Measurements from ENCODE around the gene CCNK.

The CCNK gene

DNA sequence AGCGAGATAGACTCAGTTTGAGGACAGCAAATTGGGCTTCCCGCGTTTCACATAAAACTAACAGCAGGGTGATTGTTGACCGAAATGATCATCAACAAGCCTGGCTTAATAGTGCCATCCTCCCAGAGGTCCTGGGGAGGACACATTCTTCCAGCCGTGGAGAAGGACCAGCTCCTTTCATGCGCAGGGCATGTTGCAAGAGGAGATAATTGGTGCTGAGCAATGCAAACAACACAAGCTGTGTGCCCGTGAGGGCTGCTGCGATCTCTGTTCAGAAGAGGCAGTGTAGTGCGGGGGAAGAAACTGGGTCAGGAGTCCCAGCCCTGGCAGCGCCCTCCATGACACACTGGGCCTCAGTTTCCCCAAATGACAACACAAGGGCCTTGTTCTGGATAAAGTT, 68.5 kb downstream of the CCNK start:
- no peak for ATAC-seq (replicated peaks; ENCODE audit: extremely low read depth, poor library complexity, severe bottlenecking)
- no peaks in the 10 kb centered on the region for H3K27me3 Mint-ChIP-seq
- no peak overlapping the region for H3K27ac Mint-ChIP-seq (ENCODE audit: low read depth)

DNA sequence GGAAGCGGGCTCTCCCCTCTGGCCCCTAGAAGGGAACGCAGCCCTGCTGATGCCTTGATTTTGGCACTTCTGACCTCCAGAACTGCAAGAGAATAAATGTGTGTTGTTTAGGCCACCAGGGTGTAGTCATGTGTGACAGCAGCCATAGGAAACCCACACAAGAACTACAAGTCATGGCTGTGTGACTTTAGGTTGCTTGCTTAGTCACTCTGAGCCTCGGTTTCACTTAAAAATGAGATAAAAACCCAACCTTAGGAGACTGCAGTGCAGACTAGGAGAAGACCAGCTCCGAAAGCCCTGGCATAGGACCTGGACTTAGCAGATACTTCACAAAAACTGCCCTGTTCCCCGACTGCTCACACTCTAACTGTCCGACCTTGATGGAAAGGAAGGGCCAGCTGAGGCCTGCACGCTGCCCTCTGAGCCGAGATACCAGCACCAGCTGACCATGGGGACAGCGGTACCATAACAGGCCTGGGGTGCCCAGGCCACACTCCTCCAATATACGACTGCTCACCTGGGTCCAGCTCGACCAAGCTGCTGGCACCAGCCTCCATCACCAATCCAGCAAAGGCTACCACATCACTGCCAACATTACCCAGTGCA, 69.3 kb downstream of the CCNK start:
- peaks cover 17% of the 10 kb centered on the region for H3K4me1 Mint-ChIP-seq
- no peak overlapping the region for H3K27ac Mint-ChIP-seq (ENCODE audit: low read depth)
- no peaks in the 10 kb centered on the region for H3K9me3 Mint-ChIP-seq
- DNase-seq (ENCODE audit: low spot score in 2 of 2) (no peak), ATAC-seq (replicated peaks; ENCODE audit: extremely low read depth, poor library complexity, severe bottlenecking) (no peak)
- no peaks in the 10 kb centered on the region for H3K36me3 Mint-ChIP-seq (ENCODE audit: insufficient read depth)
- no peak overlapping the region for H3K4me3 Mint-ChIP-seq
- H3K27me3 Mint-ChIP-seq = no peaks in the 10 kb centered on the region

More for the DNA sequence above, 68.5 kb downstream of the CCNK start:
- DNase-seq (ENCODE audit: low spot score in 2 of 2) = no peak
- H3K4me1 Mint-ChIP-seq = peaks cover 17% of the 10 kb centered on the region
- H3K4me3 Mint-ChIP-seq = no peak overlapping the region
- no peaks in the 10 kb centered on the region for H3K36me3 Mint-ChIP-seq (ENCODE audit: insufficient read depth)
- H3K9me3 Mint-ChIP-seq = no peaks in the 10 kb centered on the region

DNA sequence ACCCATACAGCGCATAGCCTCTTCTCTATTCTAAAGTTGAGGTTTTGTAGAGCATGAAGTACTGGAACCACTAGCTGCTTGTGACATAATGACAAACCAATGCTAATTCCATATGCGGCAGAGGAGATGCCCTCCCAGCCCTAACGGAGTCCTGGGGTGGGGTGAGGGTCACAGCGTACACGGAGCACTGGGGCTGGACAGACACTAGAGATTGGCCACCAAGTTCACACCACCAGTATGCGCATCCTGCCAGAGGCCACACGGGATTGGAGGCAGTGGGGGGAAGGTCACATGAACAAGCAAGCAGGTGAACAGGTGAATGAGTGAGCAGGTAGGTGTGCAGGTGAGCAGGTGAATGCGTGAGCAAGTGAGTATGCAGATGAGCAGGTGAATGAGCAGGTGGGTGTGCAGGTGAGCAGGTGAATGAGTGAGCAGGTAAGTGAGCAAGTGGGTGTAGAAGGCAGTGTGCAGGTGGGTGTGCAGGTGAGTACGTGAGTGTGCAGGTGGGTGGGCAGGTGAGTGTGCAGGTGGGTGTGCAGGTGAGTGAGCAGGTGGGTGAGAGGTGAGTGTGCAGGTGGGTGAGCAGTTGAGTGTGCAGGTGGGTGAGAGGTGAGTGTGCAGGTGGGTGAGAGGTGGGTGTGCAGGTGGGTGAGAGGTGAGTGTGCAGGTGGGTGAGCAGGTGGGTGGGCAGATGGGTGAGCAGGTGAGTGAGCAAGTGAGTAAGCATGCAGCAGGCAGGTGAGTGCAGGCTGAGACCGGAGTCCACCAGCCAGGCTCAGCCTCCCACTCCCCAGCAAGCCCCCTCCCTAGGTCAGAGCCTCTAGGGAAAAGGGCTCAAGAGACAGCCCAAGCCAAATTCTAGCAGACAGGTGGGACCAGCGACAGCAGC, 70.1 kb downstream of the CCNK start:
- H3K4me1 Mint-ChIP-seq = peaks cover 17% of the 10 kb centered on the region
- no peak overlapping the region for H3K4me3 Mint-ChIP-seq
- no peaks in the 10 kb centered on the region for H3K36me3 Mint-ChIP-seq (ENCODE audit: insufficient read depth)
- H3K27ac Mint-ChIP-seq (ENCODE audit: low read depth) = no peak overlapping the region
- no peaks in the 10 kb centered on the region for H3K9me3 Mint-ChIP-seq
- H3K27me3 Mint-ChIP-seq = no peaks in the 10 kb centered on the region
- ATAC-seq (replicated peaks; ENCODE audit: extremely low read depth, poor library complexity, severe bottlenecking) (no peak), DNase-seq (ENCODE audit: low spot score in 2 of 2) (no peak)

DNA sequence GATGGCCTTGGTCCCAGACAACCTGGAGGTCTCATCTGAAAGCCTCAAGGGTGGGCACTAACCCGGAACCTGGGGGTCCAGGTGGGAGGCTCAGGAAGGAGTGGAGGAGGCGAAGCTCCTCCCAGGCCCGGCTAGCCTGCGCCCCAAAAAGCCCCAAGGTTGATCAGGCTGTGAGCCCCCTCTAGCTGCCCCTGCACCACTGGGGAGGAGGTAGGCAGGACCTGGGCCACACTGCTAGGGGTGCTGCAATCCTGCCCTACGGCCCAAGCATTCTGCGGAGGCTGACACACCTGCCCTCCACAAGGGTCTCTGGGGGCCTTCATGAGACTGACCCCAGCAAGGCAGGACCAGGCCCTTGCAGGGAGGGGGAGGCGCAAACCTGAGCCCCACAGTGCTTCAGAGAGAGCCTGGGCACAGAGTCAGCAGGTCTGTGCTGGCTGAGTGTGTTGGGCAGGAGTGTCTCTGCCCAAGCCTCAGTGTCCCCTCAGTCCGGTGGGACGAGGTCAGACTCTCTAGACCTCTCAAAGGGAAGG, 70.9 kb downstream of the CCNK start:
- no peaks in the 10 kb centered on the region for H3K9me3 Mint-ChIP-seq
- no peaks in the 10 kb centered on the region for H3K36me3 Mint-ChIP-seq (ENCODE audit: insufficient read depth)
- no peaks in the 10 kb centered on the region for H3K27me3 Mint-ChIP-seq
- H3K27ac Mint-ChIP-seq (ENCODE audit: low read depth) = no peak overlapping the region
- no peak overlapping the region for H3K4me3 Mint-ChIP-seq
- ATAC-seq (replicated peaks; ENCODE audit: extremely low read depth, poor library complexity, severe bottlenecking) (no peak), DNase-seq (ENCODE audit: low spot score in 2 of 2) (no peak)
- H3K4me1 Mint-ChIP-seq = peaks cover 17% of the 10 kb centered on the region

DNA sequence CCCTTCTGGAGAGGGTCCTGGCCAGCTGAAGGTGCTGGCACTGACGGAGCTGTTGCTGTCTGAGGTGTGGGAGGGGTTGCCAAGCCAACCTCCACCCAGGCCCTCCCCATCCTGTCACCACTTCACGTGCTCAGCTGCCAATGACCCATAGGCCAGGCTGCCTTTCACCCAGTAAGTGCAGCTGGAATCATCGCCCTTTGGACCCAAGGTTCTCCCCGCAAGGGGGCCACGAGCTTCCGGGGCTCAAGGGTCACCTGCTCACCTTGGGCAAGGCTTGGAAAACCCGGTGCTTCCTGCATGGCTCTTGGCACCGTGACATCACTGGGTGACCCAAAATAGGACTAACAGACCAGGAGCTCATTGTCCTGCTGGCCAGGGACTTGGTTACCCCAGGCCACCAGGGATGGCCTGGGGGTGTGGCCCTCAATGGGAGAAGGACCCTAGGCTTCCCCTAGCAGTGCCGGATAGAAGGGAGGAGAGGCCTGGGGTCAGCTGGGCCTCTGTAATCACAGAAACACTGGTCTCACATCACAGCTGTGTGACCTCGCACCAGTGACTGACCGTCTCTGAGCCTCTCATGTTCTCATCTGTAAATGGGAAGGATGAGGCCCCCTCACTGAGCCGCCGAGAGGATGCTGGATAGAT, 71.5 kb downstream of the CCNK start:
- no peaks in the 10 kb centered on the region for H3K36me3 Mint-ChIP-seq (ENCODE audit: insufficient read depth)
- DNase-seq (ENCODE audit: low spot score in 2 of 2) = no peak
- no peaks in the 10 kb centered on the region for H3K9me3 Mint-ChIP-seq
- H3K27me3 Mint-ChIP-seq = no peaks in the 10 kb centered on the region
- ATAC-seq (replicated peaks; ENCODE audit: extremely low read depth, poor library complexity, severe bottlenecking) = no peak
- H3K4me1 Mint-ChIP-seq = peaks cover 17% of the 10 kb centered on the region
- H3K4me3 Mint-ChIP-seq = no peak overlapping the region
- H3K27ac Mint-ChIP-seq (ENCODE audit: low read depth) = no peak overlapping the region

DNA sequence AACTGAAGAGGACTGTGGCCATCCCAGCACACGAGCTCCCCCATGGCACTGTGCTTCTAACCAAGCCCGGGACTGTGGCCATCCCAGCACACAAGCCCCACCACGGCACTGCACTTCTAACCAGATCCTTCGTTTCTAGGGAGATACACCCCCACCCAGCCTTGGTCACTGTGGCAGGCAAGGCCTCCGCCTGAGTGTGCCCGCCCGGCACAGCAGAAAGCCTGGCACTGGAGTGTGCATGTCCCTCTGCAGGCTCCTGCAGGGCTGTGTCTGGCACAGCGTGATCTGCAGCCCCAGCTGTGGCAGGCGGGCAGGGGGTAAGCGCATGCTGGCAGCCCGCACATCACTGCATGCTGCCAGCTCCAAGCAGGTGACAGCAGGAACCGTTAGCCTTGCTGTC, 73.0 kb downstream of the CCNK start:
- H3K27ac Mint-ChIP-seq (ENCODE audit: low read depth) = peak overlapping the region; percentile 60
- H3K36me3 Mint-ChIP-seq (ENCODE audit: insufficient read depth) = no peaks in the 10 kb centered on the region
- ATAC-seq (replicated peaks; ENCODE audit: extremely low read depth, poor library complexity, severe bottlenecking) = no peak
- no peak overlapping the region for H3K4me3 Mint-ChIP-seq
- no peaks in the 10 kb centered on the region for H3K27me3 Mint-ChIP-seq
- no peak for DNase-seq (ENCODE audit: low spot score in 2 of 2)
- H3K4me1 Mint-ChIP-seq = peaks cover 10% of the 10 kb centered on the region
- H3K9me3 Mint-ChIP-seq = no peaks in the 10 kb centered on the region

DNA sequence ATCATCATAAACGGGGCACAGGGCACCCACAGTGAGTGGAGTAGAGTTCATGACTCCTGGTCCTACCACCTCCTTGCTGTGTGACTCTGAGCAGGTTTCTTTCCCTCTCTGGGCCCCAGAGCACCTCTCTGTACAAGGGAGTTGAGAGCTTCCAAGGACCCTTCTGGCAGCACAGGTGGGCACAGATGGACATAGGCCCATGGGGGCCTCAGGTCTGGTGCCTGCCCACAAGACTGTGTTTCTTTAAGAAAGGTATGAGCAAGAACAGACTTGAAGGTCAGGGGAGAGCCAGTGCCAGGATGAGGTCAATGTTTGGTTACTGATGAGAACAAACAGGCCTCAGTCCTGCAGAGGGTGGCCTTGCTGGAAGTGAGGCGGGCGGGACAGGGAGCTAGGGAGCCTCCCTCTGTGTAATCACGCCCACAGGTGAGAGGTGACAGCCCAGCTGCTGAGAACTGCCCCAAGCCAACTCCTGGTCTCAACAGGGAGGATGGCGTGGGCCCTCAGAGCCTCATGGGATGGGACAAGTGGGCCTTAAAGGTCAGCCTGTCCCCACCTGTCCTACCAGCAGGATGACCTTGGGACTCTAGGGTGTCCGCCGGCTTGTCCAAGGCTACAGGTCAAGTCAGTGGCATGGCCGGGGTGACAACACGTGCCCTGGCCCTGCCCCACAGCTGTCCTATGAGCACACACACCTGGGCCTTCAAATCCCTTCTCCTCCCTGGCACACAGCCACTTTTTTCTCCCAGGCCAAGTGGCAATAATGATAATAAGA, 73.7 kb downstream of the CCNK start:
- H3K27me3 Mint-ChIP-seq = no peaks in the 10 kb centered on the region
- no peak overlapping the region for H3K4me3 Mint-ChIP-seq
- H3K36me3 Mint-ChIP-seq (ENCODE audit: insufficient read depth) = no peaks in the 10 kb centered on the region
- DNase-seq (ENCODE audit: low spot score in 2 of 2) (no peak), ATAC-seq (replicated peaks; ENCODE audit: extremely low read depth, poor library complexity, severe bottlenecking) (no peak)
- H3K9me3 Mint-ChIP-seq = no peaks in the 10 kb centered on the region
- H3K4me1 Mint-ChIP-seq = peaks cover 10% of the 10 kb centered on the region
- H3K27ac Mint-ChIP-seq (ENCODE audit: low read depth) = no peak overlapping the region

DNA sequence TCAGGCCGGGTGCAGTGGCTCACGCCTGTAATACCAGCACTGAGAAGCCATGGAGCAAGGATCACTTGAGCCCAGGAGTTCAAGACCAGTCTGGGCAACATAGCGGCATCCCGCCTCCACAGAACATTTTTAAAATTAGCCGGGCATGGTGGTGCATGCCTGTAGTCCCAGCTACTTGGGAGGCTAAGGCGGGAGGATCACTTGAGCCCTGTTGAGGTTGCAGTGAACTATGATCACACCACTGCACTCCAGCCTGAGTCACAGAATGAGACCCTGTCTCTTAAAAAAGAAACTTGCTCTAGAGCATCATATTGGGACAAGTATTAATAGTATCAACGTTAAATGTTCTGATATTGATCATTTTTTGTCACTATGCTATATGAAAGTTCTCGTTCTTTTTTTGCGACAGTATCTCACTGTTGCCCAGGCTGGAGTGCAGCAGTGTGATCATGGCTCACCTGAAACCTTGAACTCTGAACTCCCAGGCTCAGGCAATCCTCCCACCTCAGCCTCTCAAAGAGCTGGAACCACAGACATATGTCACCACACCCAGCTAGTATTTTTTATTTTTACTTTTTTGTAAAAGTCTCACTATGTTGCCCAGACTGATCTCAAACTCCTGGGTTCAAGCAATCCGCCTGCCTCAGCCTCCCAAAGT, 75.1 kb downstream of the CCNK start:
- no peaks in the 10 kb centered on the region for H3K36me3 Mint-ChIP-seq (ENCODE audit: insufficient read depth)
- no peaks in the 10 kb centered on the region for H3K9me3 Mint-ChIP-seq
- H3K27ac Mint-ChIP-seq (ENCODE audit: low read depth) = no peak overlapping the region
- ATAC-seq (replicated peaks; ENCODE audit: extremely low read depth, poor library complexity, severe bottlenecking) (no peak), DNase-seq (ENCODE audit: low spot score in 2 of 2) (no peak)
- H3K4me1 Mint-ChIP-seq = peaks cover 2% of the 10 kb centered on the region
- no peak overlapping the region for H3K4me3 Mint-ChIP-seq
- no peaks in the 10 kb centered on the region for H3K27me3 Mint-ChIP-seq

DNA sequence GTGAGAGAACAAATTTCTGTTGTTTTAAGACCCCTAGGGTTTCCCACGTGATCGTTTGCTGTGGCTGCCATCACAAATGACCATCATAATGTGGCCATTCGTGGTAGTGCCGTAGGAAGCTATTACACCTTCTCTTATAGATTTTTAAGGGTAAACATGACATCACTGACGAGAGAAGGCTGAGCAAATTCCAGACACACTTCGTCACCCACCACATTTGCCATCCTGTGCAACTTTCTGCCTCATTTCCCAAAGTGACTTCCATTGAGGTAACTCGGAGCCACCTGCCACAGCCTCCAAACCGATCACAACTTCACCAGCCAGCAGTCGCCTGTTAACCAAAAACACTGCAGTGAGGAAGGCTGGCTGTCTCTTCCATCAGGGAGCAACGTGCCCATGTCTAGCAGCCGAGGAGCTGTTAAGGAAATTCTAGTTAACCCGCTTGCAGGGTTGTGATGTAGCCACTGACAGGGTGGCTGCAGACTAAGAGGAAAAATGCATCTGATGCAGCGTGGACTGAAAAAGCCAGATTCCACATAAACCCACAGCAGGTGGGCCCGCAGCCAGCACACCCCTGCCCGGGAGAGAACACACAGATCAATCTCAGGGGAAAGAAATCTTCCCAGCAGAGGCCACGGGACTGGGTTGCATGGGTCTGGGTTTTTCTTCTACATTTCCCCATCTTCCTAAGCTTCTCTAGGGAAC, 78.2 kb downstream of the CCNK start:
- DNase-seq (ENCODE audit: low spot score in 2 of 2) (no peak), ATAC-seq (replicated peaks; ENCODE audit: extremely low read depth, poor library complexity, severe bottlenecking) (no peak)
- no peak overlapping the region for H3K27ac Mint-ChIP-seq (ENCODE audit: low read depth)
- H3K27me3 Mint-ChIP-seq = no peaks in the 10 kb centered on the region
- no peaks in the 10 kb centered on the region for H3K36me3 Mint-ChIP-seq (ENCODE audit: insufficient read depth)
- H3K4me1 Mint-ChIP-seq = no peaks in the 10 kb centered on the region
- no peaks in the 10 kb centered on the region for H3K9me3 Mint-ChIP-seq
- H3K4me3 Mint-ChIP-seq = no peak overlapping the region

DNA sequence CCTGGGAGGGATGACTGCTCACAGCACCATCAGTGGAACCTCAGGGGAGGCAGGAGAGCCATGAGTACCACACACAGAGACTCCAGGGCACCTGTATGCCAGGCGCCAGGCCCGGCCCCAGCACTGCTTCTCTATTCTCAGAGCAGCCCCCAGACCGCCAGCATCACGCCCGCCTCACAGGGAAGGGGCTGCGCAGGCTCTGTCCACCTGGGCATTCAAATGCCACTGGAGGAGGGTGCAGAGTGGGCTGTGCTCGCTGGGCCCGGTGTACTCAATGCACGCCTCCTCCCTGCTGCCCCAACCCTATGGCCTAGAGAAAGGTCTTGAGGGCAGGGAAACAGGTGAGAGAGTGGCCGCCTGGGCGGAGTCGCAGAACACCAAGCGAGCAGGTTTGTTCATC, 79.2 kb downstream of the CCNK start:
- ATAC-seq (replicated peaks; ENCODE audit: extremely low read depth, poor library complexity, severe bottlenecking) (no peak), DNase-seq (ENCODE audit: low spot score in 2 of 2) (no peak)
- no peak overlapping the region for H3K4me3 Mint-ChIP-seq
- no peaks in the 10 kb centered on the region for H3K27me3 Mint-ChIP-seq
- no peaks in the 10 kb centered on the region for H3K4me1 Mint-ChIP-seq
- no peak overlapping the region for H3K27ac Mint-ChIP-seq (ENCODE audit: low read depth)
- H3K36me3 Mint-ChIP-seq (ENCODE audit: insufficient read depth) = no peaks in the 10 kb centered on the region
- no peaks in the 10 kb centered on the region for H3K9me3 Mint-ChIP-seq

DNA sequence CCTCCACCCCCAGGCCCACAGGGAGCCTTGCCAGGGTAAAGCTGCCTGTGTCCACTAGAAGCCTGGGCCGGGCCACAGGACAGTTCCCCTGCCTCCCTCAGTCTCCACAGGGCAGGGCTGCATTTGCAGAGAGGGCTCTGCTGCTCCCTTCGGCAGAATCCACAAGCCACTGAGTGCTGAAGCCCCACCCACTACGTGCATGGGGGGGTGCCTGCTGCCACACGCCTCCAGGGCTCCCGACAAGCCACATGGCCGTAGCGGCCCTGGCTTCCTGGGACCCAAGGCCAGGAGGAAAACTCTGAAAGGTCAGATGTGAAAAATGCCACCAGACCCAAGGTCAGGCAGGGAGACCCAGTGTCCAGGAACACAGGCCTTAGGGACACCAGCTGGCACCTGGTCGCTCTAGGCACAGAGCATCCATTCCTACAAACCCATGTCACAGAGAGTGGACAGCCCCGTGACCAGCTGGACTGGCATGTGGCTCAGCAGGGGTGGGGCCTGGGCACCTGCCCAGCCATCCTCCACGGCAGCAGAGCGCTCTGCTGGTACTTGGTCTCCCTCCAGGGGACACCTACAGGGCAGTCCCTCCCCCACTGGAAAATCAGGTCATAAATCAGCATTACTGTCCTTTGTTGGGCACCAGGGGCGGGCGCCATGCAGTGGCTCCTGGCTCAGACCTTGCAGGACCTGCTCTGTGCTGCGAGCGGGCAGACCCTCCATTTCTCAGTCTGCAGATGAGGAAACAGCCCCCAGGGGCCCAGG, 79.9 kb downstream of the CCNK start:
- Mint-ChIP-seq H3K4me1 (no peaks in the 10 kb centered on the region), H3K36me3 (ENCODE audit: insufficient read depth) (no peaks in the 10 kb centered on the region), H3K27me3 (no peaks in the 10 kb centered on the region), H3K4me3 (no peak overlapping the region), H3K27ac (ENCODE audit: low read depth) (no peak overlapping the region), H3K9me3 (no peaks in the 10 kb centered on the region)
- ATAC-seq (replicated peaks; ENCODE audit: extremely low read depth, poor library complexity, severe bottlenecking) = no peak
- DNase-seq (ENCODE audit: low spot score in 2 of 2) = no peak

Measured in central memory CD8-positive, alpha-beta T cell (primary cell).